Mesenchymal stem cell (in vitro differentiated cells and primary cell): ENCODE results near the gene HNRNPL.
A peak's percentile ranks its signal among the peaks of the same experiment; 100 is the strongest.

Experiments
- DNase-seq: peaks from one replicate; pipeline ENCODE4 v3.0.0-alpha.2; 2013
- H2AFZ ChIP-seq: one replicate; pipeline ENCODE4 v1.6.1; 2013; ENCODE audit warnings: low read depth, mild to moderate bottlenecking, control low read depth, inconsistent platforms, low read length, moderate library complexity
- H2AK5ac ChIP-seq: 2 replicates; pipeline ENCODE4 v1.6.1; 2013; ENCODE audit warnings: low read length, moderate library complexity, mild to moderate bottlenecking, inconsistent platforms; ENCODE audit not compliant: severe bottlenecking
- H2BK120ac ChIP-seq: one replicate; pipeline ENCODE4 v1.6.1; 2013; ENCODE audit warnings: low read depth, mild to moderate bottlenecking, inconsistent platforms, low read length, moderate library complexity
- H2BK12ac ChIP-seq, 2 experiments: one replicate each; pipeline ENCODE4 v1.6.1; 2013; ENCODE audit warnings: inconsistent platforms in 2 of 2, low read length in 2 of 2, mild to moderate bottlenecking in 2 of 2, moderate library complexity in 2 of 2, control low read depth in 1 of 2
- H2BK15ac ChIP-seq: one replicate; pipeline ENCODE4 v1.6.1; 2013; ENCODE audit warnings: mild to moderate bottlenecking, low read depth, inconsistent platforms; ENCODE audit not compliant: poor library complexity, severe bottlenecking
- H2BK5ac ChIP-seq: 2 replicates; pipeline ENCODE4 v1.6.1; 2013; ENCODE audit warnings: low read depth, mild to moderate bottlenecking, low read length, control low read depth, inconsistent platforms; ENCODE audit not compliant: poor library complexity, severe bottlenecking
- H3K14ac ChIP-seq, 2 experiments: one replicate each; pipeline ENCODE4 v1.6.1; 2013; ENCODE audit warnings: inconsistent platforms in 2 of 2, low read length in 2 of 2, control low read depth in 1 of 2, mild to moderate bottlenecking in 1 of 2, moderate library complexity in 1 of 2
- H3K18ac ChIP-seq, 2 experiments: one replicate each; pipeline ENCODE4 v1.6.1; 2013; ENCODE audit warnings: inconsistent platforms in 2 of 2, low read length in 2 of 2, control low read depth in 1 of 2, low read depth in 1 of 2, mild to moderate bottlenecking in 1 of 2
- H3K23ac ChIP-seq, 2 experiments: one replicate each; pipeline ENCODE4 v1.6.1; 2013; ENCODE audit warnings: inconsistent platforms in 2 of 2, low read length in 2 of 2, mild to moderate bottlenecking in 2 of 2, moderate library complexity in 2 of 2, control low read depth in 1 of 2
- H3K27ac ChIP-seq: 2 replicates; pipeline ENCODE4 v1.5.1; 2013; ENCODE audit warnings: mild to moderate bottlenecking, moderate library complexity, low read length, control low read depth, inconsistent platforms; ENCODE audit not compliant: poor library complexity, severe bottlenecking
- H3K27me3 ChIP-seq, 2 experiments: 2 replicates each; pipeline versions ENCODE4 v1.6.1 to v1.7.0; 2013; ENCODE audit warnings: low read length in 2 of 2, mild to moderate bottlenecking in 2 of 2, moderate library complexity in 2 of 2, control low read depth in 1 of 2, inconsistent platforms in 1 of 2; ENCODE audit not compliant: control insufficient read depth in 1 of 2, insufficient read depth in 1 of 2
- H3K36me3 ChIP-seq, 2 experiments: 2 replicates each; pipeline versions ENCODE4 v1.6.1 to v1.7.0; 2013; ENCODE audit warnings: low read length in 2 of 2, control low read depth in 1 of 2, inconsistent platforms in 1 of 2, low read depth in 1 of 2, mild to moderate bottlenecking in 1 of 2; ENCODE audit not compliant: insufficient read depth in 2 of 2, control insufficient read depth in 1 of 2
- H3K4ac ChIP-seq, 2 experiments: one replicate each; pipeline ENCODE4 v1.6.1; 2013; ENCODE audit warnings: inconsistent platforms in 2 of 2, low read length in 2 of 2, mild to moderate bottlenecking in 2 of 2, moderate library complexity in 2 of 2, control low read depth in 1 of 2, low read depth in 1 of 2
- H3K4me1 ChIP-seq: 2 replicates; pipeline ENCODE4 v1.6.1; 2013; ENCODE audit warnings: low read depth, low read length, control low read depth; ENCODE audit not compliant: control insufficient read depth, insufficient read depth
- H3K4me2 ChIP-seq: 2 replicates; pipeline ENCODE4 v1.6.1; 2013; ENCODE audit warnings: low read length, mild to moderate bottlenecking, inconsistent platforms; ENCODE audit not compliant: poor library complexity, severe bottlenecking
- H3K4me3 ChIP-seq, 2 experiments: 2 replicates each; pipeline versions ENCODE4 v1.5.1 to v1.7.0; 2013; ENCODE audit warnings: low read length in 2 of 2, mild to moderate bottlenecking in 2 of 2, control low read depth in 1 of 2, low read depth in 1 of 2; ENCODE audit not compliant: insufficient read depth in 1 of 2
- H3K79me1 ChIP-seq: replicated peaks from 2 replicates; pipeline ENCODE4 v1.6.1; 2013; ENCODE audit warnings: mild to moderate bottlenecking, control low read depth, low read length, inconsistent platforms; ENCODE audit not compliant: poor library complexity, severe bottlenecking
- H3K9ac ChIP-seq: 2 replicates; pipeline ENCODE4 v1.7.0; 2013; ENCODE audit warnings: mild to moderate bottlenecking, low read length, moderate library complexity
- H3K9me3 ChIP-seq: 2 replicates; pipeline ENCODE4 v1.7.0; 2013; ENCODE audit warnings: mild to moderate bottlenecking, low read length; ENCODE audit not compliant: control insufficient read depth
- H4K8ac ChIP-seq: one replicate; pipeline ENCODE4 v1.6.1; 2013; ENCODE audit warnings: inconsistent platforms, mild to moderate bottlenecking, low read length, moderate library complexity
- H4K91ac ChIP-seq: one replicate; pipeline ENCODE4 v1.6.1; 2013; ENCODE audit warnings: mild to moderate bottlenecking, low read length, inconsistent platforms
- WGBS: methylation state at CpG from one replicate; pipeline ENCODE4 v1.1.7; 2013; ENCODE audit warnings: mixed read lengths; 5-methylcytosine and 5-hydroxymethylcytosine counted together

HNRNPL gene

DNA sequence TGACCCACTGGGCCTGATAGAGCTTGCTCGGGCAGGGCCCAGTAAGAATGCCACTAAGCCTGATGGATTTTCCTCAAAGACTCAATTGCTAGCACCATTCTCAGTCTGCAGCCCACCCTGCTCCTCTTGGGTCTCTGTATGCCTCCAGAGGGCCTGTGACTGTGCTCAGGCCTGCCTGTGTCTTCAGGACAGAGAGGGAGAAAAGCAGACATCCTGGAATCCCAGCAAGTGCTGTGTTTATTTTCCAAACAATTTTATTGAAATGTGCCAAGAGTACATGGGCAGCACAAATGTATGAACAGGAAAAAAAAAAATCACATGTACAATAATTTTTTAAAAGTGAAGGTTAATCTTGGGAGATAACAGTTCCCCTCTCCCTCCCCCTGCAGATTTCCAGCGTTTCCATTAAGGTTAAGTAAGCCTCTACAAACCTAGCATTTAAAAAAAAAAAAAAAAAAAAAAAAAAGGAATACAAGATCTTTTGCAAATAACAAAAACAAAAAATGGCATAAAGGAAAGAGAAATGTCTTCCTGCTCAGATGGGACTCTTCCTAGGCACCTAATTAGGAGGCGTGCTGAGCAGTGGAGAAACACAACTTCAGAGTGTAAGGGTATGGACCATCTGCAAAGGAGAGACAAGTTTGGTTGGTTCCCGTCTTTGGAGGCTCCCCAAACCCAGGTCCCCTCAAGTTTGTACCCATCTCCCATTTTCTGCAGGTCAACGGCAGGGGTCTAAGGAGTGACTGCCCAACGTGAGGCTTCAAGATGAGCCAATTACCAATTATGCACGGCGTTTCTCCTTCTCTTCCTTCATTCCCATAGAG, 13.4 kb downstream of the HNRNPL start:
- H3K14ac ChIP-seq, result no peak overlapping the region

GRCh38 chr19:38834590-38834989, 15.2 kb downstream of the HNRNPL start:
- H3K4ac ChIP-seq, result no peak overlapping the region

More for the DNA sequence above, 13.4 kb downstream of the HNRNPL start:
- H3K27ac ChIP-seq, result peak overlapping the region; percentile 17
- WGBS, result 91% methylated on average over 7 of the region's 8 CpGs
- no peak for DNase-seq
- no peaks in the 10 kb centered on the region for H3K27me3 ChIP-seq
- no peak overlapping the region for H3K4me2 ChIP-seq
- H2BK12ac ChIP-seq, result no peak overlapping the region
- no peak overlapping the region for H4K91ac ChIP-seq
- H3K79me1 ChIP-seq, result peaks cover 13% of the 10 kb centered on the region
- peaks cover 60 to 64% of the 10 kb centered on the region in 2 experiments for H3K36me3 ChIP-seq
- H2BK15ac ChIP-seq, result no peak overlapping the region
- H4K8ac ChIP-seq, result no peak overlapping the region
- no peaks in the 10 kb centered on the region for H3K9me3 ChIP-seq
- H2BK5ac ChIP-seq, result no peak overlapping the region
- H3K4me1 ChIP-seq, result peaks cover 13% of the 10 kb centered on the region
- no peak overlapping the region for H3K4ac ChIP-seq
- H3K9ac ChIP-seq, result no peak overlapping the region
- H3K18ac ChIP-seq, result no peak overlapping the region
- H3K4me3 ChIP-seq, result no peak overlapping the region
- H3K23ac ChIP-seq, result no peak overlapping the region
- no peak overlapping the region for H2BK120ac ChIP-seq
- no peak overlapping the region for H2AK5ac ChIP-seq
- H2AFZ ChIP-seq, result no peak overlapping the region

GRCh38 chr19:38834104-38834490, 15.7 kb downstream of the HNRNPL start:
- WGBS, result 100% methylated on average over 3 of the region's 4 CpGs
- no peak for DNase-seq
- H4K8ac ChIP-seq, result no peak overlapping the region

More at GRCh38 chr19:38834590-38834989, 15.2 kb downstream of the HNRNPL start:
- Histone ChIP-seq H3K27ac (no peak overlapping the region), H3K4me2 (no peak overlapping the region), H2BK120ac (no peak overlapping the region), H3K18ac (no peak overlapping the region), H3K14ac (no peak overlapping the region), H2AFZ (no peak overlapping the region), H3K4me3 (no peak overlapping the region), H4K91ac (no peak overlapping the region), H3K27me3 (no peaks in the 10 kb centered on the region), H4K8ac (no peak overlapping the region), H2BK15ac (no peak overlapping the region), H3K79me1 (peaks cover 11% of the 10 kb centered on the region), H2BK12ac (no peak overlapping the region), H3K36me3 (peaks cover 43 to 50% of the 10 kb centered on the region in 2 experiments), H3K9ac (no peak overlapping the region), H2BK5ac (no peak overlapping the region), H3K9me3 (no peaks in the 10 kb centered on the region), H3K23ac (no peak overlapping the region), H3K4me1 (peaks cover 20% of the 10 kb centered on the region), H2AK5ac (no peak overlapping the region)
- 97% methylated on average over 6 of the region's 6 CpGs for WGBS
- no peak for DNase-seq

GRCh38 chr19:38833092-38833425, 16.7 kb downstream of the HNRNPL start:
- no peak overlapping the region for H4K91ac ChIP-seq
- no peak overlapping the region for H3K4me3 ChIP-seq
- peaks cover 14% of the 10 kb centered on the region for H3K79me1 ChIP-seq
- H3K9me3 ChIP-seq, result no peaks in the 10 kb centered on the region
- H2AK5ac ChIP-seq, result no peak overlapping the region
- no peak overlapping the region for H2BK12ac ChIP-seq
- H3K36me3 ChIP-seq, result peaks cover 33 to 47% of the 10 kb centered on the region in 2 experiments
- H3K4me2 ChIP-seq, result no peak overlapping the region
- peak overlapping the region; percentile 4 for H2BK120ac ChIP-seq
- peaks cover 16% of the 10 kb centered on the region for H3K4me1 ChIP-seq
- H2BK5ac ChIP-seq, result no peak overlapping the region
- no peak overlapping the region for H3K14ac ChIP-seq
- no peak overlapping the region for H4K8ac ChIP-seq
- no peak overlapping the region for H3K18ac ChIP-seq
- peak overlapping the region; percentile 8 for H3K27ac ChIP-seq
- H3K23ac ChIP-seq, result no peak overlapping the region
- no peak overlapping the region for H2AFZ ChIP-seq
- no peak overlapping the region for H3K9ac ChIP-seq
- no peak overlapping the region for H3K4ac ChIP-seq
- DNase-seq, result no peak
- 100% methylated on average over 3 of the region's 7 CpGs for WGBS
- H2BK15ac ChIP-seq, result no peak overlapping the region
- H3K27me3 ChIP-seq, result no peaks in the 10 kb centered on the region

More at GRCh38 chr19:38834104-38834490, 15.7 kb downstream of the HNRNPL start:
- Histone ChIP-seq H3K4me3 (no peak overlapping the region), H3K4me1 (peaks cover 20% of the 10 kb centered on the region), H2BK5ac (no peak overlapping the region), H2BK12ac (no peak overlapping the region), H2AFZ (no peak overlapping the region), H3K27me3 (no peaks in the 10 kb centered on the region), H2BK120ac (no peak overlapping the region), H3K4me2 (no peak overlapping the region), H3K18ac (no peak overlapping the region), H2BK15ac (no peak overlapping the region), H3K14ac (no peak overlapping the region), H3K23ac (no peak overlapping the region), H4K91ac (no peak overlapping the region), H3K27ac (no peak overlapping the region), H2AK5ac (no peak overlapping the region), H3K9me3 (no peaks in the 10 kb centered on the region), H3K4ac (no peak overlapping the region), H3K9ac (no peak overlapping the region), H3K79me1 (peaks cover 12% of the 10 kb centered on the region), H3K36me3 (peaks cover 38 to 48% of the 10 kb centered on the region in 2 experiments)
